Psoas muscle (tissue), 8 donors: ENCODE results near the gene ITPR2. TPM values are rescaled to one million over a fixed set of nuclear protein-coding genes. Genes with fewer than 3 reads are reported as not detected.
A peak's percentile ranks its signal among the peaks of the same experiment; 100 is the strongest.

Experiments
- ATAC-seq, 4 donors: fragments of 200-7000 bp; cut with Tn5 transposase; one replicate each; pipeline ENCODE4 v1.9.1; 2020; ENCODE audit warnings: moderate library complexity in 3 of 4, mild to moderate bottlenecking in 2 of 4
- DNase-seq, 2 donors: peaks; one replicate each; pipeline ENCODE4 v3.0.0-alpha.2; 2020
- H3K27ac ChIP-seq: fragments of 200-600 bp; one replicate; pipeline ENCODE4 v1.8.0; 2022
- H3K27me3 ChIP-seq, 3 donors: fragments of 200-600 bp in 1 of 3; one replicate each; pipeline versions ENCODE4 v1.6.1 to v1.8.0; 2013 to 2022; ENCODE audit warnings: low read length in 2 of 3, mild to moderate bottlenecking in 2 of 3, moderate library complexity in 1 of 3; ENCODE audit not compliant: insufficient read depth in 3 of 3
- H3K36me3 ChIP-seq, 2 donors: fragments of 200-600 bp in 1 of 2; one replicate each; pipeline versions ENCODE4 v1.6.1 to v1.8.0; 2013 to 2022; ENCODE audit warnings: low read depth in 1 of 2, mild to moderate bottlenecking in 1 of 2, moderate library complexity in 1 of 2; ENCODE audit not compliant: insufficient read depth in 1 of 2
- H3K4me1 ChIP-seq: fragments of 200-600 bp; one replicate; pipeline ENCODE4 v1.8.0; 2022
- H3K4me3 ChIP-seq: fragments of 200-600 bp; one replicate; pipeline ENCODE4 v1.8.0; 2022; ENCODE audit warnings: mild to moderate bottlenecking
- H3K9me3 ChIP-seq: fragments of 200-600 bp; one replicate; pipeline ENCODE4 v1.8.0; 2022
- CTCF ChIP-seq: fragments of 200-600 bp; IDR thresholded peaks from one replicate; pipeline ENCODE4 v1.8.0; 2022; ENCODE audit warnings: antibody characterized with exemption
- WGBS, 3 donors: extraction: QIAGEN DNeasy Blood & Tissue Kit; methylation state at CpG; one replicate each; pipeline versions ENCODE4 v1.1.6 to v1.1.7; 2013; 5-methylcytosine and 5-hydroxymethylcytosine counted together
- intact Hi-C, 2 donors: fragments of 100-400 bp; cut with DNase I; formaldehyde crosslinking; loops; one replicate each; pipeline versions ENCODE4 v1.11.0 to v1.14.2; 2022
- polyA plus RNA-seq, 3 donors: library from polyadenylated mRNA; stranded (reverse); fragments of 200-250 nt; gene quantifications; one replicate each; pipeline ENCODE4 v1.2.3, GENCODE V29; 2013
- total RNA-seq, 4 donors: library from RNA; stranded (reverse); fragmentation: NEBNext Ultra II Directional in 2 of 4; extraction: Animal tissue kit (Norgen Biotek cat#: 25700) in 2 of 4; gene quantifications; one replicate each; pipeline versions ENCODE4 v1.2.1 to v1.2.4, GENCODE V29; 2021 to 2023
- donor health status: healthy with polysubstance abuse.
- donor health status: DM: no; HTN: no; CAD: no; lungs with moderate emphysema.
- donor health status: Bipolar disorder and iron deficiency.
- donor health status: healthy.
- donor health status: DM: yes; HTN: yes; CAD: no.
- donor health status: DM: no; HTN: no; CAD: no.
- donor health status: DM: no; HTN: no; CAD: no.
- donor health status: DM: yes; HTN: yes; CAD: no.

The ITPR2 gene
- total and polyA plus RNA-seq, 7 donors: 0.86 to 10.3 (median 6.1) TPM

- no peak for TF ChIP-seq CTCF
- Histone ChIP-seq H3K9me3 (no peaks in the 10 kb centered on the region), H3K4me1 (peaks cover 23% of the 10 kb centered on the region), H3K36me3 (no peaks in the 10 kb centered on the region), H3K27ac (no peak overlapping the region), H3K4me3 (no peak overlapping the region), H3K27me3 (no peaks in the 10 kb centered on the region)
- no peak for ATAC-seq
- intact Hi-C loops: no loop called here
- 90 to 96% (median 94%) methylated on average over 5 of the region's 5 CpGs for WGBS, 3 donors
- no peak for DNase-seq
Measured at GRCh38 chr12:26805401-26805971, 27.5 kb downstream of the ITPR2 start.

- TF ChIP-seq CTCF: no peak
- no peak for DNase-seq
- intact Hi-C loops: no loop called here
- 25 to 43% (median 27%) methylated on average over 2 of the region's 2 CpGs for WGBS, 3 donors
- Histone ChIP-seq H3K36me3 (no peaks in the 10 kb centered on the region), H3K27me3 (no peaks in the 10 kb centered on the region), H3K9me3 (no peaks in the 10 kb centered on the region), H3K4me3 (no peak overlapping the region), H3K27ac (no peak overlapping the region), H3K4me1 (peaks cover 7% of the 10 kb centered on the region)
- ATAC-seq: no peak
Measured at GRCh38 chr12:26803552-26803951, 29.4 kb downstream of the ITPR2 start.

GRCh38 chr12:26801486-26801885 lies 31.5 kb downstream of the ITPR2 start:
- Histone ChIP-seq H3K36me3 (no peaks in the 10 kb centered on the region), H3K27me3 (no peaks in the 10 kb centered on the region), H3K9me3 (no peaks in the 10 kb centered on the region), H3K27ac (no peak overlapping the region), H3K4me3 (no peak overlapping the region), H3K4me1 (peaks cover 9% of the 10 kb centered on the region)
- ATAC-seq (no peak), DNase-seq (no peak)
- 97 to 100% (median 100%) methylated on average over 1 of the region's 1 CpG for WGBS, 3 donors
- TF ChIP-seq CTCF: no peak
- intact Hi-C loops: no loop called here

GRCh38 chr12:26800858-26801257 lies 32.1 kb downstream of the ITPR2 start:
- peak in 3 of 4 donors; percentile 35 to 65 (median 40) for ATAC-seq
- intact Hi-C loops: no loop called here
- TF ChIP-seq CTCF: no peak

GRCh38 chr12:26800347-26800746 lies 32.6 kb downstream of the ITPR2 start:
- ATAC-seq (no peak), DNase-seq (no peak)
- intact Hi-C loops: no loop called here
- Histone ChIP-seq H3K9me3 (no peaks in the 10 kb centered on the region), H3K4me1 (peaks cover 9% of the 10 kb centered on the region), H3K4me3 (no peak overlapping the region), H3K36me3 (no peaks in the 10 kb centered on the region), H3K27me3 (no peaks in the 10 kb centered on the region), H3K27ac (no peak overlapping the region)
- TF ChIP-seq CTCF: no peak

More at GRCh38 chr12:26800858-26801257, 32.1 kb downstream of the ITPR2 start:
- DNase-seq: no peak
- no peaks in the 10 kb centered on the region for H3K36me3 ChIP-seq
- H3K4me3 ChIP-seq: no peak overlapping the region
- H3K9me3 ChIP-seq: no peaks in the 10 kb centered on the region
- peaks cover 9% of the 10 kb centered on the region for H3K4me1 ChIP-seq
- 83 to 91% (median 89%) methylated on average over 7 of the region's 7 CpGs for WGBS, 3 donors
- H3K27ac ChIP-seq: no peak overlapping the region
- no peaks in the 10 kb centered on the region for H3K27me3 ChIP-seq
